ENCODE measurements around the gene RIPOR1. TPM values are rescaled to one million over a fixed set of nuclear protein-coding genes. Genes with fewer than 3 reads are reported as not detected.
"Not testable (repeated sequence)": the region's sequence is repeated elsewhere in the genome, so short reads cannot be mapped to it uniquely, and the experiment has no call there.

The RIPOR1 gene
- total RNA-seq, 1 donor, result 28.8 TPM

- DNase-seq (ENCODE audit: low read depth in 2 of 3, low spot score in 2 of 3), result peak; percentile 66 to 92 (median 83)
Measured at GRCh38 chr16:67514382-67514828, 14.2 kb upstream of the RIPOR1 start.

GRCh38 chr16:67516296-67517154 lies 12.1 kb upstream of the RIPOR1 start:
- no peak for DNase-seq (ENCODE audit: low read depth in 2 of 3, low spot score in 2 of 3)

- DNase-seq (ENCODE audit: low read depth in 2 of 3, low spot score in 2 of 3), result peak in 1 of 3 donors; percentile 37
Measured at GRCh38 chr16:67517155-67517445, 11.5 kb upstream of the RIPOR1 start.

GRCh38 chr16:67517661-67518423 lies 10.8 kb upstream of the RIPOR1 start:
- no peak for DNase-seq (ENCODE audit: low read depth in 2 of 3, low spot score in 2 of 3)

GRCh38 chr16:67518676-67519075 lies 10.0 kb upstream of the RIPOR1 start:
- DNase-seq (ENCODE audit: low read depth in 2 of 3, low spot score in 2 of 3), result peak in 1 of 3 donors; percentile 45

DNA sequence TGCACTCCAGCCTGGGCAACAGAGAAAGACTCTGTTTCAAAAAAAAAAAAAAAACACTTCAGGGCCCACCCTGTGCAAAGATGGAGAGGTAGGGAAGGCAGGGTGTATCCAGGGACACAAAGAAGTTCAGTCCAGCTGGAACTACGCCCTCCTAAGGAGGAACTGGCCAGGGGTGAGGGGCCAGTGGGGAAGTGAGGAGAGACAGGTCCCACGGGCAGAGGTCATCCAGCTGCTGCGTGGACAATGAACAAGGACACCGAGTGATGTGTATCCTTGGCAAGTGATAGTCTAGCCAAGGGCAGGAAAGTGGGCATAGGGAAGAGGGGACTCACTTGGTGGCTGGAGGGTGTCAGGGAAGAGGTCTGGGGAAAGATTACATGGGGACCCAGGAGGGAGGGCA lies 9.4 kb upstream of the RIPOR1 start:
- DNase-seq (ENCODE audit: low read depth in 2 of 3, low spot score in 2 of 3), result no peak

DNA sequence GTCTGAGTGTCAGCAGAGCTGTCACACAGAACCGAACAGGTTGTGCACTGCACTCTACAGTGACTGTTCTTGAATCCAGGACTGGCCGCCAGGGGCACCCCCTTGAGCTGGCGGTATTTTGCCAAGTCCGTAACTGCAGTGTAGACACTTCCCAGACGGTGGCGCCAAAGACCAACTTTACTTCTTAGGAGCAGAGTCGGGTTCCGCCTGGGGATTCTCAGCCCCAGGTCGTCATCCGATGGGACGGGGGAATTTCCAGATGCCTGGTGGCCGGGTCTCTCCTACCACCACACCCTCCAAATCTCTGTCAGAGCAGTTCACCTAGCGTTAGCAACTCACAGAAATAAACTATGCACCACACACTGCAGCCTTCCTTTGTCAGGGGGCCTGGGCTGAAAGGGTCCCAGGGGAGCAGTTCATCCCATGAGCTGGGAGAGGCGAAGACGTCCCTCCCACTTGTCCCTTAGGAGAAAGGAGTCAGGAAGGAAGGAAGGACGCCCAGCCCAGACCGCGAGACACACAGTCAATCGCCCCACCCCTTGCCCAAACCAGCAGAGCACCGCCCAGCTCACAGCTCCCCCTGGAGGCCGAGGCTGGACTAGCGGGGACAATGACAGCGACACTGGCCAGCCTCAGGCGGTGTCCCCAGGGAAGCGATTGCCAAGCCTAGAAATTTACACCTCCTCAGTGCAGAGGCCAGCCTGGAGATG lies 7.4 kb upstream of the RIPOR1 start:
- peak; percentile 95 to 98 (median 95) for DNase-seq (ENCODE audit: low read depth in 2 of 3, low spot score in 2 of 3)

DNA sequence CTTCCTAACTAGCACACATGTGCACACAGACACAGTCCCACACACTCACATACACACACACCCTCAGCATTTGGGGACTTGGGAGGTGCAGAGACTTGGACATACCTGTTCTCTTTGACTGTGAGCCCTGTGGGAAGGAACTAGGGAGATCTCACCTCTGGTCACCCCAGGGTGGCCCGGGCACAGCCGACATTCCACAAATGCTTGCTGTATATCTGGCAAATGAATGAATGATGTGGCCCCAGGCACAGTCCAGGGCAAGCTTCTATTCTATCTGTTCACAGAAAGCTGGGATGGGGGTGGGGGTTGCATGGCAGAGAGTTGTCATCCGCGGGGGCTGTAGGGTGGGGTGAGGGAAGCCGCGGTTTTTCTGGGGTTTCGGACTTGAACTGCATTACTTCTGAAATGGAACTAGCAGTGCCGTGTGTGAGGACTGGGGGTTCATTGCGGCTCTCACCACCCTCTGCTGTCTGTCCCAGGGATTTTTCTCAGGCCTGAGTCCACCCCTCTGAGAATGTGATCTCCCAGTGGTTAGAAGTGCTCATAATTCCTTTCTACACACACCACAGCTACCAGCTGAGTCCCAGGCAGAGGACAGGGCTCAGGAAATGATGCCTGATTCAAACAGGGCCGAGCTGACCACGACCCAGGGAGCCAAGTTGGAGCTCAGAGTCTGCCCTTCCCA lies 3.3 kb upstream of the RIPOR1 start:
- DNase-seq (ENCODE audit: low read depth in 2 of 3, low spot score in 2 of 3), result peak in 1 of 3 donors; percentile 53

DNA sequence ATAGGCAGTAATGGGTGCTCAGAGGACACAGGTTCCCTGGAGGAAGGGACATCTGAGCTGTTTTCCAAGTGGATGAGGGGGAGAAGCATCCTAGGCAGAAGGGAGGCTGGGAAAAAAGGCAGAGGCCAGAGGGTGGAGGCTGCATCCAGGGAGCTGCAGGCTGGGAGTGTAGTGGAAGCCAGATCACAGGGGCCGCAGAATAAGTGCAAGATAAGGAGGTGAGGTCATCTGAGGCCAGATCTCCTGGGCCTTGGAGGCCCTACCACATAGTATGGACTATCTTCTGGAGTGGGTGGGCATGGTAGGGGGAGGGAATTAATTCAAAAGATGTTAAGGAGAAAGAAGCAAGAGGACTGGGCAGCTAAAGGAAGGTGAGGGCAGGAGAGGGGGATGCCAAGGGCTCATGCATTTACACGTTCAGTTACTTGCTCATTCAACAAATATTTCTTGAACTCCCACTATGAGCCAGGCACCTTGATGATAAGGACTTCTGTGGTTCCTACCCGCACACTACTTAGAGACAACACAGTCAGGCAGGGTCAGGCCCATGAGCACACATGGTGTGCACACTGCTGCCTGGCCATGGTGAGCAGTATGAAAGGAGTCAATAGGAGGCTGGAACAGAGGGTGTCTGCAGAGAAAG lies 2.4 kb upstream of the RIPOR1 start:
- DNase-seq (ENCODE audit: low read depth in 2 of 3, low spot score in 2 of 3), result no peak

- no peak for DNase-seq (ENCODE audit: low read depth in 2 of 3, low spot score in 2 of 3)
Measured at GRCh38 chr16:67528870-67529581, 397 bp downstream of the RIPOR1 start.

DNA sequence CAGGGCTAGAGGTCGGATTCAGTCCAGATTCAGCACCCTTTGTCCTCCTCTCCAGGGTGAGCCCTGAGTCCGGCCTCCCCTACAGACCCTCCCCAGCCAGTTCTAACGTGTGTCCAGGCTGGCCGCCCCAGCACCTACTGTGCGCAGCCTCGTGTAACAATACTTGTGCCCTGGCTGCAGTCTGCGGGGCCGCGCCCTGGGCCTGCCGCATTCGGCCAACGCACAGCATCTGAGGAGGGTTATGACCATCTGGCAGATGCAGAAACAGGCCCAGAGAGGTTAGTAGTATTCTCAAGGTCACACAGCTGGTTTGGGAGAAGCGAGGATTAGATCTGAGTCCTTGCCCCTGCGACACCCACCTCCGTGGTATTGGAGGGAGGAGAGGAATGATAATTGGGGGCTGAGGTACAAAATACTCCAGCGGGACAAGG lies 968 bp downstream of the RIPOR1 start:
- DNase-seq (ENCODE audit: low read depth in 2 of 3, low spot score in 2 of 3), result no peak

DNA sequence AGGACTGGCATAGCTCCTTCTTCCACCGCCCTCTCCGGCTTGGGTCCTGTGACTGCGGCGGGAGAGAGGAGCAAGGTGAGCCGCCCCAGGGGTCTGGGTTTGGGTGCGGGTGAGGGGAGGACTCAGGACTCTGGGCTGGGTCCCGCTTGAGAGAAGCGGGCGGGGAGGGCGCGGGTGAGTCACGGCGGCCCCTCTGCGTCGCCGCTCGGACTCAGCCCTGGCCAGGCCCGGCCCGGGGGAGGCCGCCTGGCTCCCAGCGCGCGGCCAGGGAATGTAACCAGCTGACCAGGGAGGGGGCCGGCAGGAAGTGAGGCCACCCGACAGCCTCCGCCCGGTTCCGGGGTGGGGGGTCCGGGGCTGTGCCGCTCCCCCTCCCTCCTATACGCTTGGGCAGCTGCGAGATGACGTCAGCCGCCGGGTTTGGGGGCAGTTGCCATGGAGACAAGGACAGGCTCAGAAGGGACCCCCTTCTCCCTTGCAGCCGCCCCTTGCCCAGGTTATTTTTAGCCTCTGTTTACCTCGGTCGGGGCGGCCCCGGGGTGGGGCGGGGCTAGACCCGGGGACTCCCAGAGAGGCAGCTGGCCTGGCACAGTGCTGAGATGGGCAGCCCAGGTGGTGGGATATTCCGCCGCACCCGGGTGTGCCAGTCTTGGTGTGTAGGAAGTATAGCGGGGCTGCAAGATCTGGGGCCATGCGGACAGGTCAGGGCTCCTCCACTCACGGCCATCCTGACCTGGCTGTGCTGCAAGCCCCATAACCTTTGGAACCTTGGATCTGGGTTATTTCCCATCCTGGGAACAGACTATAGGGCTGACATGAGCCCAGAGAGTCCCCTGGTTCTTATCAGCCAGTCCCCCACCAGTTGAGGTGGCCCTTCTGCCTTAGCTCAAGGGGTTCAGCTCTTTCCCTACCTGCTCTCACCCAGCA lies 1.6 kb downstream of the RIPOR1 start:
- peak in 1 of 3 donors; percentile 32 for DNase-seq (ENCODE audit: low read depth in 2 of 3, low spot score in 2 of 3)

DNA sequence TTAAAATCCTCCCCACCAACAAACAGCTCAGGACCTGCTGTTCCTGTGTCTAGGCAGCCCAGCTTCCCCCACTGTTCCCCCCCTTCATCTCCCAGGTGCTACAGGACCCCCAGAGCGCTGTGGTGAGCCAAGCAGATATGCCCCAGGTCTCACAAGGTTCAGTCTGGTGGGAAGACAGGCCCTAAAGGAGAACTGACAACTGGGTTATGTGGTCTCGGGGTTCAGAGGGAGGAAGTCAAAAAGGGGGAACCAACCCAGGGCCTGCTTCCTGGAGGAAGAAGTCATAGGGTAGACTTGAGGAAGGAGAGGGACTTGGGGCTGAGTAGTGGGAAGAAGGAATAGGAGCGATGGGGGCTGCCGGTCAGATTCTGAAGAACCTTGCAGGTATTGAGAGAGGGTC lies 2.6 kb downstream of the RIPOR1 start:
- peak in 1 of 3 donors; percentile 73 for DNase-seq (ENCODE audit: low read depth in 2 of 3, low spot score in 2 of 3)

GRCh38 chr16:67533024-67533560 lies 4.5 kb downstream of the RIPOR1 start:
- DNase-seq (ENCODE audit: low read depth in 2 of 3, low spot score in 2 of 3), result no peak

DNA sequence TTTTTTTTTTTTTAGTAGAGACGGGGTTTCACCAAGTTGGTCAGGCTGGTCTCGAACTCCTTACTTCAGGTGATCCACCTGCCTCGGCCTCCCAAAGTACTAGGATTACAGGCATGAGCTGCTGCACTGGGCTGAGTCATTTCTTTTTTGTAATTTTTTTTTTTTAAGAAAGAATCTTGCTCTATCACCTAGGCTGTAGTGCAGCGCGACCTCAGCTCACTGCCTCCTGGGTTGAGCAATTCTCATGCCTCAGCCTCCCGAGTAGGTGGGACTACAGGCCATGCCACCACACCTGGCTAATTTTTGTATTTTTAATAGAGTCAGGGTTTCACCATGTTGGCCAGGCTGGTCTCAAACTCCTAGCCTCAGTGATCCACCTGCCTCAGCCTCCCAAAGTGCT lies 5.4 kb downstream of the RIPOR1 start:
- DNase-seq (ENCODE audit: low read depth in 2 of 3, low spot score in 2 of 3), result not testable (repeated sequence)

- no peak for DNase-seq (ENCODE audit: low read depth in 2 of 3, low spot score in 2 of 3)
Measured at GRCh38 chr16:67534431-67534830, 5.8 kb downstream of the RIPOR1 start.

DNA sequence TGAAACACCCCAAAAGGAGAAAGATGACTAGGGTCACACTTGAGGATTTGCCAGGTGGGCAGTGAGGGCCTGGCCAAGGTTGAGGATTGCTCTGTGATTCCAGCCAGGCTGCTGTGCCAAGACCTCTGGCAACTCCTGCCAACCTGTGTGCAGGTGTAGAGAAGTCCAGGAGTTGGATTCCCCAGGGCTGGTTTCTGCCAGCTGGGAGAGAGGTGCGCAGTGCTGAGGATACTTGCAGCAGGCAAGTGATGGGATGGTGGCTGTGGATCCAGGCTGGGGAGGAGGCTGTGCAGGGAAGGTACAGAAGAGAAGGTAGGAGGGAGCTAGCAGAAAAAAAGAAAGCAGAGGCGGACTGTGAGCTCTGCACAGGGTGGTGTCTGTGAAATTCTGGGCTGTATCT lies 6.6 kb downstream of the RIPOR1 start:
- DNase-seq (ENCODE audit: low read depth in 2 of 3, low spot score in 2 of 3), result no peak

DNA sequence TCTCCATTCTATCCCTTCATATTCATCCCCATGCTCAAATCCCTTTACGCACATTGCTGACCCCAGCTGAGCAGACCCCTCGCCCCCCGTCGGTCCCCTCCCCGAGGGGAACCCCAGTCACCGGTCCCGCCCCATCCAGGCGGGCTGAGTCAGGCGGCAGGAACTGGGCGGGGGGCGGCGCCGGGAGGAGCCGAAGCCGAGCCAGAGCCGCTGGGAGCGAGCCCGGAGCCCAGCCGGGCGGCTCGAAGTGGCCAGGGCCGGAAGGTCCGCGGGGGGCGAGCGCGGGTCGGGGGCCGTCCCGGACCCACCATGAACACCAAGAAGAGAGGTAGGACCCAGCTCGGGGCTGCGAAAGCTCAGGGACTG lies 8.6 kb downstream of the RIPOR1 start:
- DNase-seq (ENCODE audit: low read depth in 2 of 3, low spot score in 2 of 3), result peak in 2 of 3 donors; percentile 59 to 66
